OCI-LY1 (cell line): ENCODE data around the gene DNAAF5.

Source experiments
- EZH2 ChIP-seq: fragments of 200-600 bp; sonication (generic), shearing (Covaris generic); IDR thresholded peaks from 2 replicates; pipeline ENCODE4 v1.8.0; 2017; ENCODE audit warnings: borderline replicate concordance, mixed run types, mild to moderate bottlenecking, antibody characterized with exemption, low read length, moderate library complexity, mixed read lengths
- TF ChIP-seq, protein P1 (sequence below): fragments of 200-600 bp; sonication (generic), shearing (Covaris generic); IDR thresholded peaks from 2 replicates; pipeline ENCODE4 v1.5.1; 2017; ENCODE audit warnings: mild to moderate bottlenecking, antibody characterized with exemption, low read length, moderate library complexity, mixed read lengths

DNA sequence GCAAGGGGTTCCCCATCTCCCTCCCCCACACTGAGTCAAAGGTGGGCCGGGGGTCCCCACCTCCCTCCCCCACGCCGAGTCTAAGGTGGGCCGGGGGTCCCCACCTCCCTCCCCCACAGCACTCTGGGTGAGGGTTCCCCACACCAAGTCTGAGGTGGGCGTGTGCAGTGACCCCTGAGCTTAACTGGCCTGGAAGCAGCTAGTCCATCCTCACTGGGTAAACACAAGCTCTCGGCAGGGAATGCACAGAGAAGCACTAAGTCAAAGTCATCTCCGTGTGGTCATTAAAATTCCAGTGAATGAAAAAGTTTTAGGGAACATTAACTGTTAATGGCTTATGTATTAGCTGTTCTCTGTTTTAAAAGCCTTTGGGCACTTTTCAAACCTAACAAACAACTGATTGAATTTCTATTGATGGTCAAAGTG is 44.3 kb downstream of the DNAAF5 start:
- TF ChIP-seq, protein P1, sequence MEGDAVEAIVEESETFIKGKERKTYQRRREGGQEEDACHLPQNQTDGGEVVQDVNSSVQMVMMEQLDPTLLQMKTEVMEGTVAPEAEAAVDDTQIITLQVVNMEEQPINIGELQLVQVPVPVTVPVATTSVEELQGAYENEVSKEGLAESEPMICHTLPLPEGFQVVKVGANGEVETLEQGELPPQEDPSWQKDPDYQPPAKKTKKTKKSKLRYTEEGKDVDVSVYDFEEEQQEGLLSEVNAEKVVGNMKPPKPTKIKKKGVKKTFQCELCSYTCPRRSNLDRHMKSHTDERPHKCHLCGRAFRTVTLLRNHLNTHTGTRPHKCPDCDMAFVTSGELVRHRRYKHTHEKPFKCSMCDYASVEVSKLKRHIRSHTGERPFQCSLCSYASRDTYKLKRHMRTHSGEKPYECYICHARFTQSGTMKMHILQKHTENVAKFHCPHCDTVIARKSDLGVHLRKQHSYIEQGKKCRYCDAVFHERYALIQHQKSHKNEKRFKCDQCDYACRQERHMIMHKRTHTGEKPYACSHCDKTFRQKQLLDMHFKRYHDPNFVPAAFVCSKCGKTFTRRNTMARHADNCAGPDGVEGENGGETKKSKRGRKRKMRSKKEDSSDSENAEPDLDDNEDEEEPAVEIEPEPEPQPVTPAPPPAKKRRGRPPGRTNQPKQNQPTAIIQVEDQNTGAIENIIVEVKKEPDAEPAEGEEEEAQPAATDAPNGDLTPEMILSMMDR: no peak
- no peak for TF ChIP-seq EZH2
